HG02938 (cell line): ENCODE measurements around the gene HOXB13.

ENCODE experiments used
- ATAC-seq: cut with Tn5 transposase; IDR thresholded peaks from one replicate; pipeline ENCODE4 v1.9.1; 2021; ENCODE audit warnings: mild to moderate bottlenecking, moderate library complexity; ENCODE audit not compliant: unreplicated experiment

HOXB13 gene

DNA sequence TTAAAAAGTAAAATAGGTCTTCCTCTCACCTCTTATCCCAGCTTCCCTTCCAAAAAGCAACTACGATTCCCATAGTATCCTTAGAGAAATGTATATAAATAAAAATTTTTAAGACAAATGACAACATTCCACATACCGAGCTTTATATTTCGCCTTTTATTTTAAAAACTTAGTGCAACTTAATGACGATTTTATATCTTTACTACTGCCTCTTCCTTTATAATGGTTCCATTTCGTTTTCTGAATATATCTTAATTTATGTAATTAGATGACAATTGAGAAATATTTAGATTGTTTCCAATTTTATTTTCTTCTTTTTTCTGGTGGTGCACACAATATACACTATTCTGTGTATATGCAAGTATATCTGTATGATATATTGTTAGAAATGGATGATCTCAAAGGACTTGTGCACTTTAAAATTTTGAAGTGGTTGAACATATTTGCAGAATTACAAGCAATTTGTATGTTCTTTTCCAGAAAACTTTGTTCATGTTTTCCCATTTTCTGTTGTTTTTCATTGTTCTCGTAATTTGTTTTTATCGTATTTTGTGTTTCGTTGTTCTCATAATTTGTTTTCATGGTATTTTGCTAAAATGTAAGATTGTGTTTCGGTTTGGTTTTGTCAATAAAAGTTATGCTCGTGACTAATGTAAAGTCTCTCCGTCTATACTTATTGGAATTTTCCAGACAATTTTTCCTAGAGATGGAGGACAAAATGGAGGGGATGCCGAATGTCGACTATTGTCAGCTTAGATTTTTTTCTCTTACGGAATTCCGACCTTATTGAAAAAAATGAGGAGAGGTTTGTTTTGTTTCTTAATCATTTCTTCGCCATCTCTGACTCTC lies 20.4 kb upstream of the HOXB13 start:
- no peak for ATAC-seq

DNA sequence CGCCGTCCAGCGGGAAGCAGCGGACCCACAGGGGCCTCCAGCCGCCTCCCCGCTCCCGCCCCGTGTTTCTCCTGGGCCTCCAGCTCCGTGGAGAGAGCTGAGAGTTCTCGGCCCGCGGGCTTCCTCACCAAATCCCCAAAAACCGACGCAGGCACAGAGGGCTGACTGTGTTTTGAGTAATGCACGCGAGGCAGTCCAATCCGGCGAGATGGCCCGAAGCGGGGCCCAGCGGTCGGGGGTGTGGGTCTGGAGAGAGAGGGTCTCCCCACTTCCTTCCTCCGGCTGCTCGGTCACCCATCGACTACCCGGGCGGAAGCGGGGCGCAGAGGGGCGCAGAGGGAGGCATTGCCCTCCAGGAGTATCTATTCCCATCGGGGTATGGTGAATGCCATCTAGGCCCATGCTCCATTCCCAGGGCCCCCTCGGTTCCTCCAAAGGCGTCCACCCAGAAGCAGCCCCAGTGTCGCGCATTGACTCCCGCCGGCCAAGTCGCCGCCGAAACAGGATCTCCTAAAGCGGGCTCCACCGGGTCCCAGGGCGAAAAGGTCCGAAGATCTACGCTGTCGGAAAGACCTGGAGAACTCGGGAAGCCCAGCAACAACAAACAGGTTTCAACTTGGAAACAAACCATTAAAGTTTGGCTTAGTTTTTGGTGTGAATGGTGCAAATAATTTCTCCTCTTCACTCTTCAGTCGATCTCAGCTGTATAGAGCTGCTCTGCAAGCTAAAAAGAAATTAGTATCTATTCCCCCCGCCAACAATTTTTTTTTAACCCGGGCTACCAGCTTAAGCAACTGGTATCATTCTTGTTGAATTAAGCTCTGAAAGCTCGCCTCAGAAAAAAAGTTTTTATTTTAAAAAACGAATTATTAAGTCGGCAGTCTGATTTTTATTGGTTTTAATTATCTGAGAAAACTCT lies 19.2 kb upstream of the HOXB13 start:
- no peak for ATAC-seq

DNA sequence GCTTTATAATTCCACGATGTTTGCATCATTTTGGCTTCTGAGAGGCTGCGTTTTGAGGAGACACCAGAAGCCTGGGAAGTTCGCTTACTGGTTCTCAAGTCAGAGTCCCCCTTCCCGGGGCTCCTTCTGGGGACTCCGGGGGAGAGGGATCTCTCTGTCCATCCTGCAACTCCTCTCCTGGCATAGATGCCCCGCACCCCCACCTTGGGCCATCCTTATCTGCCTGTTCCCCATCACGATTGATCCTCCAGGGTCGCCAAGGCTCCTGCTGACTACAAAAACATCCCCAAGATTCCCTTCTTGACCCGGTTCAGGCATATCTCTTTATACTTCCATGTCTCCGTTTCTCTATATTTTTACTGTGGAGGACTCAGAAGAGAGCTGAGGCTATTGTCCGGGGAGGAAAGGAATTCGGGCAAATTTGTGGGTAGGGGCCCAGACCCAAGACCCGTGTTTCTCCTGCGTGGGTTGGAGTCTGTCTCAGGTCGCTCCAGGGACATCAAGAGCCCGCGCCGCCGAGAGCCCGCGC lies 18.4 kb upstream of the HOXB13 start:
- ATAC-seq: no peak

DNA sequence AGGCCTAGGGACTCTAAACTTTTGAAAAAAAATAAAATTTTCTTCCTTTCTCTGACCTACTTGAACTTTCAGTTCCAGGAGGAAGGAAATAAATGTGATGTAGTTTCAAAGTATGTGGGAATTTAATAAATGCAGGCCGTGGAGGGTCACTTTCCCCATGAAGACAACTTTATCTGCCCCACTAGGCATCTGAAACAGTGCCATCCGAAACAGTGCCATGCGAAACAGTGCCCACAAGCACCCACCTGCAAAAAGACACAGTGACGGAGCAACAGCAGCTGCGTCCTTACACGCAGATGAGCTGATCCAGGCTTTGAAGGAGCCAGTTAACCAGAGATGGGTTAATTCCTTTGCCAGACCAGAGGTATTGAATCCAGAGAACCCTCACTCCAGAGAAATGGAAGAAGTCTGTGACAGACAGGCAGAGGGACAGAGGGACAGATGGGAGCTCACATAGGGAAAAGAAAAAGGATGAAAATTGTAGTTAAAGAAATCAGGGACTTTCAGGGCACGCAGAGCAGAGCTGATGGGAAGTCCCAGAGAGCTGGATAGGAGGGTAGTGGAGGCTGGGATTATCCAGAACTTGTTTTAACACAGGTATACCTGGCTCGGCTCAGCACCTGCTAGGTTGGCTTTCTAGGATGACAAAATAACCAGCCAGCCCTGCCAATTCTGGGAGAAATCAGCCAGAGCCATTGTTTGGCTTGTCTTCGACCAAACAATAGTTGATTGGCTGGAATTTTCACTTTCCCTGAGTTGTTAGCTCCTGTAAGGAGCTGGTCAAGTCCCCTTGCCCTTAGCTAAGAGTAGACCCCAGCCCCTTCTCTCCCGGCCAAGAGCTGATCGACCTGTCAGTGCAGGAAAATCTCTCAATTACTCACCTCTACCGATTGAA lies 17.1 kb upstream of the HOXB13 start:
- ATAC-seq: no peak

DNA sequence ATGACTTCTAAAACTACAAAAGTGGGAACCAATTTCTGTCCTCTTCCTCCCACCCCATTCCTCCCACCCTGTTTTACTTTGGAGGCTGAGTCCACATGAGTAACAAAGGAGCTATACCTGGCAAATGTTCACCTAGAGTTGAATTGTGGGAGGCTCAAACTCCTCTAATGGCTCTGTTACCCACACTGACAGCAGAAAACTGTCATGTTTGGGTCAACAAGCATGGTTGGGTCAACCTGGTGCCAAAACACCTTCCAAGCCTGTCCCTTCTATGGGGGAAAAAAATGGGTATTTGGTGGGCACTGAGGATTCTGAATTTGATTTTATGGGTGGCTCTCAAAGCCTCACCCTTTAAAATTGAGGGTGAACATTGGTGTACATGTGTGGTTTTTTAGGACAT lies 12.0 kb upstream of the HOXB13 start:
- no peak for ATAC-seq

DNA sequence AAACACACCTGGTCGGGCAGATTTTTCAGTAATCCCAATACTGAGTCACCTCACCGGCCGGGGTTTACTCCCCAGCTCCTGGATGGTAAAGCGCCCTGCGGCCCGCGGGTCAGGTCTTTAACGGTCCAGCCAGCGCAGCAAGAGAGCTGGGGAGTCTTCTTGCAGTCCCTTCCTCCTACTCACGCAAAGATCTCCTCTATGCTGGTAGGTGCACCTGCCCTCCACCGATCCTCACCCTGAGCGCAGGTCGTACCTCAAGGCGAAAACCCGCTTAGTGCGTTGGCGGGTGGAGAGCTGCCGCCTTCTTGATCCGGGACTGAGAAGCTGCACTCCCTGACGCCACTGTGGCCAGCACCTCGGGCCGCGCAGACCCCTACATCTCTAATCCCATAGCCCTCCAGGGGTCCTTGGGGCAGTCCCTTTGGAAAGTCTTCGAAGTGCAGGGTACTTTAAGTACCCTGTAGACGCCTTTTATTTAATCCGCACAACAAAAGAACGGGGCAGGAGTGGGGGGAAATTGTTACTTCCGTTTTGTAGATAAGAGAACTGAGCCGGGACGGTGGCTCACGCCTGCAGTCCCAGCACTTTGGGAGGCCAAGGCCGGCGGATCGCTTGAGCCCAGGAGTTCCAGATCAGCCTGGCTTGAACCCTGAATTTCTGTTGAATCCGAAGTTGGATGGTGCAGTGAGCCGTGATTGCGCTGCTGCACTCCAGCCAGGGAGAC lies 10.4 kb upstream of the HOXB13 start:
- no peak for ATAC-seq

DNA sequence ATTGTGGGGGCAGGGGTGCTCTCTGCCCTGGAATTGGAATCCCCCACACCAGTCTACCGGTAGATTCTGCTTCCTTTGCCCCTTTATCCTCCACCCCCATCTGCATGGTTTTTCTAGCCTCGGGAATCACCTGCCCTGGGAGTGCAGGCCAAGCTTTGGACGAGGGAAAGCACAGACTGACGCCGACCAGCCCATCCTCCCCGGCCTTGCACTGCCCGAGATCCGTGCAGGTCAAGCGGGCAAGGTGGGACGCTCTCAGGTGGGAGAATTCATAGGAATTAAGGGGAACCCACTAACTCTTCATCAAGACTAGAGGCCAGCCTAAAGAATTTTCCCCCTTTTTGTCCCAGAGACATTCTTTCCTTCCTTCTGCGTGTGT lies 9.9 kb upstream of the HOXB13 start:
- ATAC-seq: no peak

DNA sequence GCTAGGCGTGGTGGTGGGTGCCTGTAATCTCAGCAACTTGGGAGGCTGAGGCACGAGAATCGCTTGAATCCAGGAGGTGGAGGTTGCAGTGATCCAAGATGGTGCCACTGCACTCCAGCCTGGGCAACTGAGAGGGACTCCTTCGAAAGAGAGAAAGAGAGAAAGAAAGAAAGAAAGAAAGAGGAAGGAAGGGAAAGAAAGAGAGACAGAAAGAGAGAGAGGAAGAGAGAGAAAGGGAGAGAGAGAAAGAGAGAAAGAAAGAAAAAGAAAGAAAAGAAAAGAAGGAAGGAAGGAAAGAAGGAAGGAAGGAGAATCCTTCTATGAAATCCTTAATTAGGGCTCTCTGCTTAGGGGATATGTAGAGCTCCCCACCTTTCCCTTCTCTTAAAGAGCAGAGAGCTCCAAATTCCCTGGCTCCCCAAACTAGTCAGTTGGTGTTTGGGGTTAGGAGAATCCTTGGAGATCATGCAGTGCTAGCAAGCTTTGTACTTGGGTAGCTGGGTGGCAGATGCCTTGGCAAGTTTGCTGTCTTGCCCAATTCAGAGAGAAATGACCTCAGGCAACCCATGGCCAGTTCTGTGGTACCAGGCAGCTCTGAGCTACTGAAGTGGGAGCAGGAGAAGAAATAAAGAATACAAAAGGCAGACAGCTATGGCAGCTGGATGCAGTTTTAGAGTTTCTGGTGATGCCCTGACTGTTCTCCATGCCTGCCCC lies 8.9 kb upstream of the HOXB13 start:
- ATAC-seq: no peak

DNA sequence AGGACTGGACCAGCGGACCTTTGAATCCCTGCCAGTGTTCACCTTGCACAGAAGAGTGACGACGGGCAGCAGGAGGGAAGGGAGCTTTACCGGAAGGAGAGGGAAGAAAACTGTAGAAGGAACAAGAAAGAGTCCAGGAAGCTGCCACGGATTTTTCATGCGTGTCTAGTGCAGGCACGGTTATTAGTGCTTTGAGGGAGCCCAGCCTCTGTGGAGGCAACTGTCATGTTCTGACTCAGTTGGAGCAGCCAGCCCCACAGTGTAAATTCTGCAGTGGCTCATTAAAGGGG lies 6.5 kb upstream of the HOXB13 start:
- no peak for ATAC-seq

DNA sequence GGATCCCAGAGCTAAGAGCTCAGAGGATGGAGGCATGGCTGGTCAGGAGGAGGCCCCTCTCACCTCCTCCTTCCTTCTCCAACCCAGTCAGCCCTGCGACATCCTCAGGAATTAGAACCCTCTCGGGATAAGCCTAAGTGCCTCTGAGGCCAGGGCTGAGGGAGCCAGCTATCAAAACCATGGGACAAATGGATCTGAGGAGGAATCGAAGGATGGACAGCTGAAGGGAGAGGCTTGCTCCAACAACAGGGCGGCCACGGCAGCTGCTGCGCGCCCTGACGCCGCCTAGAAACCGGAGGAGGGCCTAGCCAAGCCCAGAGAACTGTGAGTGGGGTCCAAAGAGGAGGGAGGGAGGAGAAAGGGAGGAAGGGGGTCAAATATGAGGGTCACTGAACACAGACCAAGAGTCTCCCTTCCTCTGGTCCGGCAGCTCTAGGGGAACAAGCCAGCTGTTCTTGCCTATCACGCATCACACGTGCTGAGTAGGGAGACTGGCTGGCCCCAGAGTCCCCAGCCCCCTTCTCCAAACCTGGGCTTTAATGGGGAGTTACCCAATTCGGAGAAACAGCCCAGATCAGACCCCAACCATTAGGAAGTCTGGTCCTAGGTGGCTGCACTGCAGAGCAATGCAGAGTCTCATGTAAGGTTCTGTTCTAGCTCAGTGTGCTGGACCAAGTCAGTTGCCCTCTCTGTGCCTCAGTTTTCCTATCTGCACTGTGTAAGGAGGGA lies 5.9 kb upstream of the HOXB13 start:
- ATAC-seq: no peak

DNA sequence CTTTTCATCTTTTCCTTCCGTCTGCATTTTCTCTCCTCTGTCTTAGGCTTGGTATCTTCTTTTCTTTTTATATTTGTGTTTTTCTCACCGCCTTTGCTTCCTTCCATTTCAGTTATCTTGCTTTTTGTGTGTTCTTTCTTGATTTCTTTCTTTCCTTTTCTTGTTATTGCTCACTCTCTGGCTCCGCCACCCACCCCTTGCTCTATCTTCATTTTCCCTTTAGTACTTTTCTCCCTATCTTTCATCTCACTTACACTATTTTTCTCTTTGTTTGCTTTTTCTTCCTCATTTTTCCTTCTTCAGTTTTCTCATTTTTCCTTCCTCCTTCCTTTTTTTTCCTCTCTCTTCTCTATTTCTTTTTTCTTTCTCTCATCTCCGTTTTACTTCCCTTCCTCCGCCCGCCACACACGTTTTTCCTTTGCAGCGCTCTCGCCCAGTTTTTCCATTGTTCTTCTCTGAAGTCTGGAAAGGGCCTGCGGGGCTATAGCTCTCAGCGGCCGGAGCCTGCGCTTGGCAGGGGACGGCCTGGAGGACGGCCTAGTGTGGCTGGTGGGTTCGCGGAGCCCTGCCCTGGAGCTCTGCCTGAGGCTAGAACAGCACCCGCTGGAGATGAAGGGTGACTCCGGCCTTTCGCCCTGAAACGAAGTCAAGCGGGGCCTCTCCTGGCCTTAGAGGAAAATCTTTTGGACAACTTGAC lies 5.2 kb upstream of the HOXB13 start:
- ATAC-seq: no peak

DNA sequence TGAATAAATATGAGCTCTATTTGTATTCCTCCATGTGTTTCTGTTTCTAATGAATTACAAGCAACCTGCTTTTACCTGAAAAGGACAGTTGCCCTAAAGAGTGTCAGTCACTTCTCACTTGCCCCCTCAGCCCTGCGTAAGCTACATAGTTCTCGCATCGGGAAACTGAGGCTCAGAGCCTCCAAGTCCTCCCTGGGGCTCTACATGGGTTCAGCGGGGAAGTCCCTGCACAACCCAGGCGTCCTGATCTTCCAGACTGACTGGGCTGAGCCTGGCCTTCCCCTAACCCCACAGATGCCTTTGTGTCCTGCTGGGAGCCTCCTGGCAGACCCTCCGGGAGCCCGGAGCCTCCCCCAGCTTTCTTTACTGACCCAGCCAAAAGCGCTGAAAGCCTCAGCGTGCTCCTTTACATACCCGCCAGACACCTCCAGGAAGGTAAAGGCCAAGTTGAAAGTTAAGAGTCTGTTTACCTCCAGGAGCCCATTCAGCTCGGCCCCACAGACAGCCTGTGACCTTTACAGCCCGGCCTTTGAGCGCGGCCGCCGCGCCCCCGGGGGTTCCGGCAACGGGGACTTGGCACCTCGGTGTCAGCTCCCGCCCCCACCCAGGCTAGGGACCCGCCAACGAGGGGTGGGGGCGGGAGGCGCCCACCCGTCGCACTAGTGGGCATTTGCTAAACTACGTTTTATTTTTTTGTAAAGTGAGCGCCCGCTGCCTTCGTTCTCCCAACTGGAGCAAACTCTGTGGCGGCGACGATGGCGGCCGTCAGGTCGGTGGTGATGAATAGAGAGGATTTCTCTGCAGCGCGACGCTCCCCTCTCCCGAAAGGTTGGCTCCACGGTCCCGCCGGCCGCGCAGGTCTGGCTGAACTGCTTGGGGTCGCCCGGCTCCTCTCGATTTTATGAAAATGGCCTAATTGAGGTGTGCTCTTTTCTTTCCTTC lies 4.4 kb upstream of the HOXB13 start:
- no peak for ATAC-seq

DNA sequence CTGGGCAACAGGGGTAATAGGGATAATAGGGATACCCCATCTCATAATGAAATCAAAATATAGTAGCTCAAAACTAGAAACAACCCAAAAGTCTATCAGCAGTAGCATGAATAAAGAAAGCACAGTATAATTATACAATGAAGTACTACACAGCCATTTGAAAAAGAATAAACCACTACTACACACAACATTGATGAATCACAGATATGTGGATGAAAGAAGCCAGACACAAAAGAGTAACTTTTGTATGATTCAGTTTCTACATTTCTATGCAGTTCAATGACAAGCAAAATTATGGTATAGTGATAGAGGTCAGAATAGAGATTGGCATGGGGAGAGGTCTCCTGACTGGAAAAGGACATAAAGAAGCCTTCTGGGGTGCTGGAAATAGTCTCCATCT lies 2.8 kb upstream of the HOXB13 start:
- no peak for ATAC-seq

DNA sequence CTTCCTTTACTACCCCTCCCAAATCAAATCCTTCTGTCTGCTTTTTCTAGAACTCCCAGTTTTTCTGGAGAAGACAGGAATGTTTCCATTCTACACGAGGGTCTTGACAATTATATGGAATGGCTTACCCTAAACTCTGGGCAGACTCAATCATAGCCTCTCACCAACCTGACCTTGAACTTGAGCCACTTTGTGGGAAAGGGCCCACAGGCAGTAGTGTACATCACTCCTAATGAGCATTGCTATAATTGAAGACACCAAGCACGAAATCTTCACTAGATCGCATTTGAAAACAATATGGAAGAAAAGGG lies 1.6 kb upstream of the HOXB13 start:
- ATAC-seq: no peak

DNA sequence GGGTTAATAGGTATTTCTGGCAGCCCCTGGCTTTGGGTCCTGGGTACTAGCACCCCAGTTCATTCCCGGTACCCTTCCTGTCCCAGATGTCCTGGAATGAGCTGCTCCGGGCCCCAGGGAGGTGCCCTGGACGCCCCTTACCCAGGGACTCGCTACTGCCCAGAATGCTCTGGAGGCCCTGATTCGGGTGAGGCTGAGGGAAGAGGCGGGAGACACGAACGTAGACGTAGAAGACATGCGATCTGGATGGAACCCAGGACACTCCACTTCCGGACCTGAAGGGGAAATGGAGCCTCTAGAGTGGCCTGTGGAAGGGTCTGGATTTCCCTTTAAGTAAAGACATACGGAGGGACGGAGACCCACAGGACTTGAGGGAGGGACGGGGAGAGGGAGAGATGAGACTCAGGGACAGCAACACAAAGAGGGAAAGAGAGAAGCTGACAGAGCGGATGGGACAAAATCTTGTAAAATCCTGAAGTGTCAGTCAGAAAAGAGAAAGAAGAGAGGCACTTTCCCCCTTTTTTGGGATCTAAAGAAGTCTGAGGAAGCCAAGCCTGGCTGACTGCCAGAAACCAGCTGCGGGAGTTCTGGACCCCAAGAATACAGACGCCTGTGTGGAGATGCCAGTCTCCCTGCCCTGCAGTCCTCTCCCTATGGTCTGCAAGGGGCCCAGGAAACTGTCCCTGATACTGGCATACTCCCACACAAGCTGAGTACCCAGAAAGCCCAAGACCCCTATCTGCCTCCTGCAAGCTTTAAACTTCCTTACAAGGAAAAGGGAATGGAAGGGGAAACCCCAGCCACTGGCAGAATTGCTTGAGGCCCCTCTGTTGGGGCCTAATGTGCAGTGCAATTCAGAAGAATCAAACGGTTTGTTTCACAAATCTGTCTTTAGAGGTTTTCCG lies 1.0 kb upstream of the HOXB13 start:
- no peak for ATAC-seq

DNA sequence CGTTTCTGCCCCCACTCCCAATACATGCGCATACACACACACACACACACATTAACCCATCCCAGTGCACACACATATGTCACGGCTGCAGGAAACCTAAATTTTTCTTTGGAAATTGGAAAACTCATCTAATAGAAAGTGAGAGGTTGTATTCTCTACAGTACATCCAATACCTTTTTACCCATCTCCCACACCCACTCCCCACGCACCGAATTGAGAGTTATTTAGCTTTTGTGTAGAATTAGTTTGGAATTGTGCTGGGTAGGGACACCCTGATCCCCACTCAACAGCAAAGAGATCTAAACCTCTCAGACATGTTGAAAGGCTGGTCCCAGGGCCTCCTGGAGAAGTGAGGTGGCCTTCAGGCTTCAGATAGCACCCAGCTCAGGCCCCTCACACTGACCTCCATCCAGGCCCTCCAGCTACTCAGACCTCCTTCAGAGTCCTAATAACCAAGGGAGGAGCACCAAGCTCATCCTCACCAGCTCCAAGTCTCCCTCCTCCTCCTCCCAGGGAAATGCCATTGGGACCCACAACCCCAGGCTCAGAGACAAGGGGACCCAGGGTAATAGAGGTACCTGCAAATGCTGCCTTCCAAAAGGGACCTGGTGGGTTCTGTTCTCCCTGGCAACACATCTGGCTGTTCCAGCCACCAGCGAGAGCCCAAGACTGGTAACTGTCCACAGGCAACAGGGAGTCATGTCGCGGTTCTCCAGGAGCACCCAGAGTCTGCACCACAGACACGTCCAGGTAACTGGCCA lies 955 bp downstream of the HOXB13 start:
- no peak for ATAC-seq
